Spleen (tissue), 7 donors: ENCODE data around the gene CHD2.

Experiments used
- POLR2A ChIP-seq, 3 donors: fragments of 450-650 bp; IDR thresholded peaks; one replicate each; pipeline ENCODE4 v1.5.1; 2017; ENCODE audit warnings: antibody characterized with exemption in 3 of 3, mild to moderate bottlenecking in 1 of 3
- POLR2AphosphoS5 ChIP-seq, 3 donors: sonication (generic); formaldehyde crosslinking; IDR thresholded peaks; one replicate each; pipeline ENCODE4 v1.5.1; 2017; ENCODE audit warnings: antibody characterized with exemption in 3 of 3
- TF ChIP-seq, protein P1 (sequence below), 11 experiments: fragments of 200-600 bp in 7 of 11; fragments of 450-650 bp in 4 of 11; sonication (generic) in 4 of 11; IDR thresholded peaks in 8 of 11; conservative IDR thresholded peaks in 3 of 11; 1 replicate in 7 of 11; 2 replicates in 4 of 11; pipeline versions ENCODE4 v1.4.0 to v1.8.0; 2016 to 2021; ENCODE audit warnings: antibody characterized with exemption in 11 of 11, inconsistent platforms in 4 of 11, mild to moderate bottlenecking in 1 of 11
- donor health status: DM: no; HTN: no; CAD: no; lungs with moderate emphysema.
- donor health status: DM: no; HTN: no; CAD: no.
- donor health status: DM: no; HTN: no; CAD: no.

GRCh38 chr15:92897620-92898019 is 2.5 kb upstream of the CHD2 start:
- TF ChIP-seq, protein P1, sequence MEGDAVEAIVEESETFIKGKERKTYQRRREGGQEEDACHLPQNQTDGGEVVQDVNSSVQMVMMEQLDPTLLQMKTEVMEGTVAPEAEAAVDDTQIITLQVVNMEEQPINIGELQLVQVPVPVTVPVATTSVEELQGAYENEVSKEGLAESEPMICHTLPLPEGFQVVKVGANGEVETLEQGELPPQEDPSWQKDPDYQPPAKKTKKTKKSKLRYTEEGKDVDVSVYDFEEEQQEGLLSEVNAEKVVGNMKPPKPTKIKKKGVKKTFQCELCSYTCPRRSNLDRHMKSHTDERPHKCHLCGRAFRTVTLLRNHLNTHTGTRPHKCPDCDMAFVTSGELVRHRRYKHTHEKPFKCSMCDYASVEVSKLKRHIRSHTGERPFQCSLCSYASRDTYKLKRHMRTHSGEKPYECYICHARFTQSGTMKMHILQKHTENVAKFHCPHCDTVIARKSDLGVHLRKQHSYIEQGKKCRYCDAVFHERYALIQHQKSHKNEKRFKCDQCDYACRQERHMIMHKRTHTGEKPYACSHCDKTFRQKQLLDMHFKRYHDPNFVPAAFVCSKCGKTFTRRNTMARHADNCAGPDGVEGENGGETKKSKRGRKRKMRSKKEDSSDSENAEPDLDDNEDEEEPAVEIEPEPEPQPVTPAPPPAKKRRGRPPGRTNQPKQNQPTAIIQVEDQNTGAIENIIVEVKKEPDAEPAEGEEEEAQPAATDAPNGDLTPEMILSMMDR (IDR thresholded peaks at IDR 0.05 in 8 of 11, conservative IDR thresholded peaks at IDR 0.05 in 3 of 11), result no peak
- TF ChIP-seq POLR2AphosphoS5 (IDR thresholded peaks at IDR 0.05), result no peak
- no peak for TF ChIP-seq POLR2A (IDR thresholded peaks at IDR 0.05)
